Neural cell (in vitro differentiated cells): ENCODE measurements around the gene ITGB3.

Source experiments
- EP300 ChIP-seq: fragments of 450-650 bp; conservative IDR thresholded peaks from 2 replicates; pipeline ENCODE4 v1.6.1; 2014; ENCODE audit warnings: antibody characterized with exemption, mild to moderate bottlenecking, moderate library complexity; ENCODE audit not compliant: poor library complexity, severe bottlenecking
- EZH2 ChIP-seq: fragments of 200-600, 300-800 bp; shearing (Covaris generic), sonication (generic); IDR thresholded peaks from 2 replicates; pipeline ENCODE4 v1.6.1; 2014; ENCODE audit warnings: antibody characterized with exemption, low read length, borderline replicate concordance, mild to moderate bottlenecking; ENCODE audit not compliant: insufficient read depth, poor library complexity, severe bottlenecking
- POLR2AphosphoS5 ChIP-seq: IDR thresholded peaks from 2 replicates; pipeline ENCODE4 v1.6.1; 2012
- RAD21 ChIP-seq: fragments of 450-650 bp; conservative IDR thresholded peaks from 2 replicates; pipeline ENCODE4 v1.6.1; 2014; ENCODE audit warnings: antibody characterized with exemption, mild to moderate bottlenecking, moderate library complexity
- SMC3 ChIP-seq: fragments of 450-650 bp; conservative IDR thresholded peaks from 2 replicates; pipeline ENCODE4 v1.6.1; 2014; ENCODE audit warnings: antibody characterized with exemption, mild to moderate bottlenecking, moderate library complexity; ENCODE audit not compliant: poor library complexity
- TF ChIP-seq, protein P1 (sequence below): fragments of 450-650 bp; IDR thresholded peaks from 2 replicates; pipeline ENCODE4 v1.5.1; 2014; ENCODE audit warnings: antibody characterized with exemption, mild to moderate bottlenecking, moderate library complexity; ENCODE audit not compliant: poor library complexity, severe bottlenecking

- TF ChIP-seq POLR2AphosphoS5 (no peak), RAD21 (no peak), EZH2 (no peak), EP300 (no peak), SMC3 (no peak)
- TF ChIP-seq, protein P1, sequence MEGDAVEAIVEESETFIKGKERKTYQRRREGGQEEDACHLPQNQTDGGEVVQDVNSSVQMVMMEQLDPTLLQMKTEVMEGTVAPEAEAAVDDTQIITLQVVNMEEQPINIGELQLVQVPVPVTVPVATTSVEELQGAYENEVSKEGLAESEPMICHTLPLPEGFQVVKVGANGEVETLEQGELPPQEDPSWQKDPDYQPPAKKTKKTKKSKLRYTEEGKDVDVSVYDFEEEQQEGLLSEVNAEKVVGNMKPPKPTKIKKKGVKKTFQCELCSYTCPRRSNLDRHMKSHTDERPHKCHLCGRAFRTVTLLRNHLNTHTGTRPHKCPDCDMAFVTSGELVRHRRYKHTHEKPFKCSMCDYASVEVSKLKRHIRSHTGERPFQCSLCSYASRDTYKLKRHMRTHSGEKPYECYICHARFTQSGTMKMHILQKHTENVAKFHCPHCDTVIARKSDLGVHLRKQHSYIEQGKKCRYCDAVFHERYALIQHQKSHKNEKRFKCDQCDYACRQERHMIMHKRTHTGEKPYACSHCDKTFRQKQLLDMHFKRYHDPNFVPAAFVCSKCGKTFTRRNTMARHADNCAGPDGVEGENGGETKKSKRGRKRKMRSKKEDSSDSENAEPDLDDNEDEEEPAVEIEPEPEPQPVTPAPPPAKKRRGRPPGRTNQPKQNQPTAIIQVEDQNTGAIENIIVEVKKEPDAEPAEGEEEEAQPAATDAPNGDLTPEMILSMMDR, result no peak
These were observed 846 bp downstream of the ITGB3 start for GRCh38 chr17:47254403-47254943.
